SW480 (cell line): ENCODE measurements around the gene CCDC181.
"Not testable (repeated sequence)": the region's sequence is repeated elsewhere in the genome, so short reads cannot be mapped to it uniquely, and the experiment has no call there.

Experiments used
- DNase-seq: peaks from one replicate; pipeline ENCODE4 v3.0.0-alpha.2; 2016; ENCODE audit warnings: low spot score

CCDC181 gene

DNA sequence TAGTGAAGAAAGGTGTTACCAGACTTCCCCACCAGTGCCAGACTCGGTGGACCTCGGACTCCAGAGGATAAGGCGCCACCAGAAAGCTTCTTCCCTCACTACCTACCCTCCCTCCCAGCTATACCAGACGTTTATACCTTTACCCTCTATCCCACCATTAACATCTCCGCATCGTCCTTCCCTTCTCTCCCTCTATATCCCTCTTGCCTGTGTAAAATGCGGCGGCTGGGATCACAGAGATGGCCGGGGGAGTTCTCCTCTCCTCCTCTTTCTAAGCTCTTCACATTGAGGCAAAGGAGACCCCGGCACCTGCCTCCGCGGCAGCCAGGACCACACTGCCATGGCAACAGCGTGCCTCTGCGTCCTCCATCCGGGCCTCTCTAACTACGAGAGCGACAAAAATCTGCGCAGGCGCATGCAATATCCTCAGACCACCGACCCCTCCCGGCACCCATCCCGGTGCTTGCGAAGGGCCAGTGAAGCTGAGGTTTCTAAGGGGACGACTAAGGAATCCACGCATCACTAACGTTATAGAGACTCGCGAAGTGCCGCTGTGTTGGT is at the start of gene CCDC181:
Gene CCDC181, minus strand, starts transcription at position 394 of the 561 bp plus-strand sequence. CDS start 2,547 bp downstream, outside the sequence.
- DNase-seq, result no peak

DNA sequence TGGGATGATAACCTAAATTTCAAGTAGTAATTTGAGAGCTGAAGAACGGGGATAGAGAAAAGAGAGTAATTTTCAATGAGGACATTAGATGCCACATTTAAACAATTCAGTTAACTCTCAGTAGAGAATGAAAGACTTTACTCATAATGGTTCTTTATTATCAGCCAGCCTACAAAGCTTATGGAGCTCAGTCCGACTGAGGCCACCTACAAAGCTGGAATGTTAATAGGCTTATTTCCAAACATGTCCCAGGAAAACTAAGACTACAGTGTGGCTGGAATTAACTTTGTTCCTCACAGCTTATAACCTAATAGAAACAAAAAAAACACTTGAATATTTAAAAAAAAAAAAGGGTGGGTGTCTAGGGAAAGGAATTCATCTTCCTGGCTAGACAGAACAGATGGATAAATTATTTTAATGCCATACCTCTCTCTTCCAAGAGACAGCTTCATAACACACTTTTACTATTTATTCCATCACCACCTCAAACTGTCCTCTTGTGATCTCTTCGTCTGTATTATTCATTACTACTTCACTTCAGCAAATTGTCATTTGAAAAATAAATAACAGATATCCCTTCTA is 48.6 kb upstream of the CCDC181 start:
- no peak for DNase-seq

DNA sequence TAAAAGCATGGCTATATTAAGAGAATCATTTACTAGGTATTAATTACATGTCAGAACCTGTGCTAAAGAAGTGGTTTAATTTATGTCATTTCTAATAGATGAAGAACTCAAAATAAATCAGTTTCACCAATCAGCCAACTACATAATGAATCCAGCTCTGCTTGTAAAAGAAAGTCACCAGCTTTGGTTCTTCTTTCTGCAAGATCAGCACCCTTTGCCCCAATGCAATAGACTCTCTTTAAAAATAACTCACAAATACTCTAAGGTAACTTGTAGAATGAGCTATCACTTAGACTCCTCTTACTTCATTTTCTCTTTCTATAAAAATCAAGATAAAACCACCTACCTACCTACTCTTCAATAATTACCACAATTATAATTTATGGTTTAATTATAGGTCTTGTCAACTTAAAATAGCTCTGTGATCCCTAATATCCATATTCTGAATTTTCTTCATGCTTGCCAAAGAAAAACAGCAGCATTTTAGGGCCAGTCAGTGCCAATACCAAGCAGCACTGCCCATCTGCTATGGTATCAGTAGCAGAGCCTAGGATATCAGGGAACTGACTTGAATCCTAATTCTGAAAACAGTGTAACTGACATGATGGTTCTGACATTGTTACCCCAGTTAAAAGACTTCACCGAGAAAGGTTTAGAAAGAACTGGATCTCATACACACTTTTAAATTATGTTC is 47.2 kb upstream of the CCDC181 start:
- DNase-seq, result no peak

DNA sequence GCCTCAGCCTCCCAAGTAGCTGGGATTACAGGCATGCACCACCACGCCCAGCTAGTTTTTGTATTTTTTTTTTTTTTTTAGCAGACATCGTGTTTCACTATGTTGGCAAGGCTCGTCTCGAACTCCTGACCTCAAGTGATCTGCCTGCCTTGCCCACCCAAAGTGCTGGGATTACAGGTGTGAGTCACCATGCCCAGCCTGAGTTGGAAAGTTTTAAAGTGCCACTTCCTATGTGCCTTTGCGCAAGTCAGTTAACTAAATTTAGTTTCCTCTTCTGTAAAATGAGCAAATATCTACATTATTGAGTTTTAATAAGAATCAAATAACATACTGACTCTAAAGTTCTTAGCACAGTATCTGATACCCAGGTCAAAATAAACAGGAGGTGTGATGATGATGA is 46.1 kb upstream of the CCDC181 start:
- DNase-seq, result no peak

DNA sequence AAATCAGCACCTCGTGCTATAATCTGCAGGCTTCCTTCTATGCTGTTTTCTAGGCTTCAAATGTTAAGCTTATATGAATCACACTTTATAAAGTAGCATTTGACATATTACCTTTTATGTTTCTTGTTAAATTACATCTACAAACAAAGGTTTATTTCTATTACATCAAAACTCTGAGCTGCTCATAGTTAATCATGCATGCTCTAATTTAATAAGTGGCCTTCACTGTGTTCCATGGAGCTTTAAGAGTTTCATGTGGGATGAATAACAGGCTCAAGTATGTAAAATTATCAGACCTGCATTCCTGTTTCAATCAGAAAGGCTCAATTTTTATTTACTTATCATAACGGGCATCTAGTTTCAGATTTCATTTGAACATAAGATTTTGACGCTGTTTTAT is 45.5 kb upstream of the CCDC181 start:
- DNase-seq, result no peak

DNA sequence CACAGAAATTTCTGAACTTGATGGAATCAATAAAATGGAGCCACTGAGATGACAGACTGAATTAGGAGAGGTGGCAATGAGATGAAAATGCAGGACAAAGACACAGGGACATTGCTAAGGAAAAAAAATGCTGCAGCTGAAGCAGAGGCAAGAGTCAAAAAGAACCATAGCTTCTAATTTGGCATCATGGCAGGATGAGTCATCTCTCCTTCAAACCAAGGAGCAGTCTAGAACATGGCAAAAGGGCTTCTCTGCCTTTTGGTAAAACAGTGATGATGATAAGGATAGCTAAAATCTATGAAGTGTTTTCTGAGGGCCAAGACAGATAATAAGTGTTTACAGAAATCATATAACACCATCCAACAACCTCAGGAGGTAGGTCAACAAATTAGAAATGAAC is 41.7 kb upstream of the CCDC181 start:
- DNase-seq, result no peak

DNA sequence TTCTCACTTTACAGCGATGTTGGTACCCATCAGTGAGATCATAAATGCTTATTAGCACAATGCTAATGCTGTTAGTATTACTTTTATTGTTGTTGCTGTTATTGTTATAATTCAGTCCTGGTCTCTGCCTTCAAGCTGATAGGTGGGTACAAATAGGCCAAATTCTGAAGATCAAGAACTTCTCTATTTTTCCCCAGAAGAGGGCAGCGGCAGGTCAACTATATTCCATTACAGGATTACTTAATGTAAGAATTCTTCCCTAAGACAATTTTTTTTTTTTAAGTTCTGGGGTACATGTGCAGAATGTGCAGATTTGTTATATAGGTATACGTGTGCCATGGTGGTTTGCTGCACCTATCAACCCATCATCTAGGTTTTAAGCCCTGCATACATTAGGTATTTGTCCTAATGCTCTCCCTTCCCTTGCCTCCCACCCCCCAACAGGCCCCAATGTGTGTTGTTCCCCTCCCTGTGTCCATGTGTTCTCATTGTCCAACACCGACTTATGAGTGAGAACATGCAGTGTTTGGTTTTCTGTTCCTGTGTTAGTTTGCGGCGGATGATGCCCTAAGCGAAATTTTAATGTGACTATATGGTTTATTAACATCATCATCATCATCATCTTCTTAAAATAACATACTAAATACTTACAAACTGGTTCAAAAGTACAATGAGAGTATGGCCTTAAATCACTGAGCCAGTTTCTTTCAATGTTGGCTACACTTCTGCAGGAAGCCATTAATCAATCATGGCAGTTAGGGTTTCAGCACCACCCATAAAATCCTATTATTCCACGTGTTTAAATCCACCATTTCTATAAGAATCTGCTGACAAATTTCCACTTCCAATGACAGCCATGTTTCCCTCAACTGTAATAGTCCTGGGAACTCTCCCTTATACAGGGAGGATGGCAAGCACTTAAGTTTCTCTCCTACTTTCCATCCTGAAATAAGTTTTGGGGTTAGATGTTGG is 39.3 kb upstream of the CCDC181 start:
- peak; percentile 22 for DNase-seq

DNA sequence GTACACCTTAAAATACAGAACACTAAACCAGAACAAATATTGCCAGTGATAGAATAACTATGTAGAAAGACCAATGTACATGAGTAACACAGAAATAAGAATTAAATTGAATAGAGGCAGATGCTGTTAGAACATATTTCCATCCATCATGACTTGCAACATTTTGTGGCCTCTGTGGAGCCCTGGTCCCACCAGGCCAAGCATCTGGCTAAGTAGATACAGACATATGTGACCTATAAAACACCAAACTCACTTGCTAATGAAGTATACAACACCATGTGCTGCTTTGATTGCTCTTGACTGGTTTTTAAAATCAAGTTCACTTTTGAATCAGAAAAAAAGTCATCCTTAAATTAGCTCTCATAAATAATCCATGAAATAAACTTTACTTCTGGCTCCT is 38.0 kb upstream of the CCDC181 start:
- DNase-seq, result no peak

DNA sequence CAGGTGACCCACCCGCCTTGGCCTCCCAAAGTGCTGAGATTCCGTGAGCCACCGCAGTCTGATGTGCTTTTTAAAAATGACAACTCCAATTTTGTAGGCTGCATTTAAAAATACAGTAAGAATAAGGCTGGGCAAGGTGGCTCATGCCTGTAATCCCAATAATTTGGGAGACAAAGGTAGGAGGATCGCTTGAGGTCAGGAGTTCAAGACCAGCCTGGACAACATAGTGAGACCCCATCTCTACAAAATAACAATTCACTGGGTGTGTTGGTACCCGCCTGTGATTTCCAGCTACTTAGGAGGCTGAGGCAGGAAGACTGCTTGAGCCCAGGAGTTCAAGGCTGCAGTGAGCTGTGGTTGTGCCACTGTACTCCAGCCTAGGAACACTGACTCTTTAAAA is 35.1 kb upstream of the CCDC181 start:
- no peak for DNase-seq

DNA sequence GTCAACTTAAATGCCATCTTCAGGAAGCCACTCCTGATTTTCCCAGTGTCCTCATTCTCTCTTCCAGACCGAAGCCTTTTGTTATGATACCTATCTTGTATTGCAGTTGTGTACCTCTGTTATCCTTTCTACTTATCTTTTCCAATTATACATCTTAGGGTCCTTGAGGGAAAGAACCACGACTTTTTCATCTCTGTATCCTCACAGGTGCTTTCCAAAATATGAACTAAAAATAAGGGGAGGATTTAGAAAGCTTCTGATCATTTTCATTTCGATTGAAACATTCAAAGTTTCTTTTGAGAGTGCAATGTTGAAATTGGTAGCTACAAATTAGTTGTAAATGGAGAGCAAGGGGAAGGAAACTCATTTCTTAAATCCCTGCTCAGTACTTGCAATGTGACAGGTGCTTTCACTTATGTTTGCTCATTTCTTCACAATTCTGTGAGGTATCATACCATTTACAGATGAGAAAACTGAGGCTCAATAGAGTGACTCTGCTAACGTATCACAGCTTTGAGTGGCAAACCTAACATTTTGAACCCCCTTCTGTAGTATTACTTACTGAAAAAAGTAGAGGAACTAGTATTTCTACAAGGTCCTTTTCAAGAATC is 34.2 kb upstream of the CCDC181 start:
- DNase-seq, result no peak

DNA sequence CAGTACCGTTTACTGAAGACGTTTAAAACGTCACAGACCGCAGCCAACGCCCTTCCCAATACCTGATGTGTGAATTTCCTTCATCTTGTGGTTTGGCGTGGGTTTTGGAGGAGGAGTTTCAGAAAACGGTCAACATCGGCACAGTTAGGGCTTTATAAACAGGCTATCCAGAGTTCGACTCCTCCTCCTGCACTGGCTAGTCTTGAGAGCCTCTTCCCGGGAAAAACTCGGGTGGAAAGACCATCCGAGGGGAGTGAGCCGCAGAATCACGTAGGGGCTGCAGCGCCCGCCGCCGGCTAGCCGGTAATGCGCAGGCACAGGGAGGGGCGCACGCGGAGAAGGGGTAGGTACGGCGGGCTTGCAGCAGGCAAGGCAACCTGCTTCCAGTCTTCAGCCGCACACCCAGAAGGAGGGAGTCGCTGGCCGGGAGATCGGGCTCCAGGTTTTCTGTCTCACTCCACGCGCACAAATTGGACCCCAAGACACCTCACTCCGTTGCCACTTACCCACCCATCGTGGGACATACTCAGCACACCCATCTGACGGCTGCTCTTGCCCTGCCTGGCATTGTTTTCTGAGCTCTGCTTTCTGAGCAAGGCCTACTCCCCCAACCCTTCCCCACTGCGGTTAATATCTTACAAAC is 33.0 kb upstream of the CCDC181 start:
- no peak for DNase-seq

DNA sequence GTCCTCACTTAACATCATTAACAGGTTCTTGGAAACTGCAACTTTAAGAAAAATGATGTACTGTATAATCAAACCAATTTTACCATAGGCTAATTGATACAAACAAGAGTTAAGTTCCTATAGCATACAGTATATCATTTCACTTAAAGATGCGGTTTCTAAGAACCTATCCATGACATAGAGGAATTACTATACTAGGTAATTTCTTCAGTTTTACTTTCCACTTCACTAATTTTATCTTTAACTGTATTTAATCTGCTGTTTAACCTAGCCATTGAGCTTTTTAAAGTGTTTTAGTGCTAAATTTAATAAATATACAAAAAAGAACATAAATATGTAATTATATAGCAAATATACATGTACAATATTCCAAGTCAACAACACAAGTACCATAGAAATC is 30.2 kb upstream of the CCDC181 start:
- no peak for DNase-seq

DNA sequence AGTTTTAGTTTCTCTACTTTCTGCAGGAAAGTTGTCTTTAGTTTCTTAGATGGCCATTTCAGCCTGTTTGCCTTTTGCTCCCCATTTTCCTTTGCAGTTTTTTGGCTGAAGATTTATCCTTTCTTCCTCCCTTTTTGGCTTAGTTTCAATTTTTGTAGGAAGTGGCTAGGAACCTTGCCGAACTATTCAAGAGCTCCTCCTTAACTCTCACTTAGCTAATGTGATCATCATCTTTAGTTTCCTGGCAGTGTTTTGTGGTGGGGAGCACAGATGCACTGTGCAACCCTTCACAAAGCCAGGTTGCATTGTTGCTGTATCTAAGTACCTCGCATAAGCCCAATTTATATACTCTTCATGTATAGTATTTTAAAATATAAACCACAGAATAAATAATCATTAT is 28.8 kb upstream of the CCDC181 start:
- DNase-seq, result no peak

DNA sequence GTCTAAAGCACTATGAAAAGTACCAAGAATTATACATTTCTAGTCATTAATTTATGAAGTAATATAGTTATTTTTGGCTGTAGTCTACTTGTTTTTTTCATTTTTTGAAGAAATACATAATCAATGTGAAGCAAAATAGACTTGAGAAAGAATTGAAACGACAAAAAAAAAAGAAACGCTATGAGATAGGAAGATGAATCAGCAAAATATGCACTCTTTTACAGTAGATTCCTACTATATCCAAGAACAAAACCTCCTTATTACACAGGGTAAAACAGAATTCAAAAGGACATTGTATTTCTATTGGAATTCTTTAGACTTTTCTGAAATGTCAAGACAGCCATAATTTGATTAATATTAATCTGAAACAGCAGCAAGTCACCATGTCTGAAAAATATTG is 25.6 kb upstream of the CCDC181 start:
- DNase-seq, result no peak

DNA sequence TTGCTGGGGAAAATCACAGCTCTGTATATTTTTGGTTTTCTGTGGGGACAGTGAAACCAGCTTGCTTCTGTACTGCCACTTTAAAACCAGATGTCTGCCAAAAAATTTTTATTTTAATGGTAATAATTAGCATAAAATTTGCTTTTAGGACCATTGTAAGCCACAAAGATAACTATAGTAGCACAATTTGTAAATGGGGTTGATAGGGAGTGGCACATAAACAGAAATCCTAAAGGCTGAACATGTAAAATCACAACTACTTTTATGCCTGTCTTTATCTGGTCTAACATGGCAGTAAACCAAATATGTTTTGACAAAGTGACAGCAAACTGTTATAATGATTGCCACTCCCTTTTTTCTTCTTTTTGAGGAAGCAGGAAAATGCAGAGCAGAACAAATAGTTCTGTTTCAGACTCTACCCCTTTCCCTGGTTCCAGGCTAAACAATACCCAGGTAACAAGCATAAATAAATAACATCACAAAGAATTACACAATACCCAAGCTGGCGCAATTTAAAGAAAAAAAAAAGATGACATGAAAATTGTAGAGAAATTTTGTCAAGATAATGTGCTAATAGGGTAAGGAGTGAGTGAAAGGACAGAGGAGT is 24.0 kb upstream of the CCDC181 start:
- DNase-seq, result no peak

DNA sequence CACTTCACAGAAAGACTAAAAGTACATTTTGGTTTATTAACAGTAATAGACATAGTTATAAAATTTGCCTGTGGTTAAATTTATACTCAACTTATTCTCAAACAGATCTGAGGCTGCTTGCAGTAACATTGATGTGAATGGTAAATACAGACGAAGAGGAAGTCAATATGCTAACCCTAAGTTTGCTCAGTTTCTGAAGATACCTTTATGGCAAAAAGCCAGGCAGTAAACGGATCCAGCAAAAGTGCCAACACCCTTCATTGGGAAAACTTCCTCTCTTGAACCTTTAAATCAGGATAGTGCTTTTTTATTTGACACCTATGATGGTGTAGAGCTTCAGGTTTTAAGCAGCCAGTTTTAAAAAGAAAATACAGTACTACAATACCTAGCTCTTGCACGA is 16.6 kb upstream of the CCDC181 start:
- DNase-seq, result no peak

DNA sequence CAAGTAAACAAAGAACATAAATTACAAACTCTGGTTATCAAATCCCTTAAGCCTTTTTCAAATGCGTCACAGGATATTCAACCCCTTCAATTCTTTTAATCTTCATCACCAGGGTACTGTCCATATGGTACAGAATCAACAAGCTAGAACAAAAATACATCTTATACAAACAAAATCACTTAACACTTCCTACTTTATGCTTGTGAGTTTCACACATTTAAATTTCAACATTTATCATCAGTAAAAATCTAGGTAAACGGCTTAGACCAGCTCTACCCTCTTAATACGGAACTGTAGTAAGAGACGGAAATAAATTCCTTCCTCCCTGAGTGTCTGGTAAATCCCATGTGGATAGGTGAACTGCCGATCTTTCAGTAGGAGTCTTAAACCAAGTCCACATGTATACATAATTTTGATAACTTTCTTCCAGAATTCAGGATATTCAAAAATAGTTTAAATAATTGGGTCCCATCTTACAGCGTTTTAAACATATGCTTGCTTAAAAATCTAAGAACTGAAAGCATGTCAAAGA is 1.0 kb downstream of the CCDC181 start:
- DNase-seq, result no peak

DNA sequence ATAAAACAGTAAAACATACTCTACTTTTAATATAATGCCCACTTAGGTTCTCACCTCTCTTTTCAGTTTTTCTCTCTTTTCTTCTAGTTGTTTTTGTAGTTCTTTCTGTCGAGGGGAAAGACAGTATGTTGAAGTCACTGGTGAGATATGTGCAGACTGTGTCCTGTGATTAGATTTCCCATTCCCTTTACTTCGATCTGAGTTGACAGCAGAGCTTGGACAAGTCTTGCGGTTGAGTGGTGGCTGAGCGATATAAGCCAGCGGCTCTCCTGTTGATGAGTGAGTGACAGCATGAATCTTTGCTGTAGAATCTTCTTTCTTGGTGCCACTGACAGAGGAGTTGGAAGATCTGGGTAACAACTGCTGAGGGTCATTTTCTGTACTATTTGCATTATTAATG is 6.0 kb downstream of the CCDC181 start:
- DNase-seq, result no peak

DNA sequence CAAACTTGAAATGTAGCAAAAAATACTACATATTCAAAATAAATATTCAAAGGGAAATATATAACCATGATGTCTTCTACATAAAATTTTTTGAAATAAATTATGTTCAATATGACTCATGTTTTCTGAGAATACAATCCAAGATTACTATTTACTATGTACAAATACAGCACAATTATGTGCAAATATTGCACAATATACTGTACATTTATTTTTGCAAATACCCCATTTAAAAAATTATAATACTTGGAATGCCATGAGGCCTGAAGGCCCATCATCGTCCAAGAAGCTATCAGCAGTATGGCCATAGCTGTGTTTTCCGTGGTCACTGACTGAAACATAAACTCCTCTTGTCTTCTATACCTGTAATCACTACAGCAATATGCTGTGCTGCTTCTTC is 12.3 kb downstream of the CCDC181 start:
- no peak for DNase-seq

DNA sequence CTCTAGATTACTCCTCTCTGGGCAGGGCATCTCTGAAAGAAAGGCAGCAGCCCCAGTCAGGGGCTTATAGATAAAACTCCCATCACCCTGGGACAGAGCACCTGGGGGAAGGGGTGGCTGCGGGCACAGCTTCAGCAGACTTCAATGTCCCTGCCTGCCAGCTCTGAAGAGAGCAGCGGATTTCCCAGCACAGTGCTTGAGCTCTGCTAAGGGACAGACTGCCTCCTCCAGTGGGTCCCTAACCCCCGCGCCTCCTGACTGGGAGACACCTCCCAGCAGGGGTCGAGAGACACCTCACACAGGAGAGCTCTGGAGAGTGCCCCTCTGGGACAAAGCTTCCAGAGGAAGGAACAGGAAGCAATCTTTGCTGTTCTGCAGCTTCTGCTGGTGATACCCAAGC is 18.9 kb downstream of the CCDC181 start:
- not testable (repeated sequence) for DNase-seq

DNA sequence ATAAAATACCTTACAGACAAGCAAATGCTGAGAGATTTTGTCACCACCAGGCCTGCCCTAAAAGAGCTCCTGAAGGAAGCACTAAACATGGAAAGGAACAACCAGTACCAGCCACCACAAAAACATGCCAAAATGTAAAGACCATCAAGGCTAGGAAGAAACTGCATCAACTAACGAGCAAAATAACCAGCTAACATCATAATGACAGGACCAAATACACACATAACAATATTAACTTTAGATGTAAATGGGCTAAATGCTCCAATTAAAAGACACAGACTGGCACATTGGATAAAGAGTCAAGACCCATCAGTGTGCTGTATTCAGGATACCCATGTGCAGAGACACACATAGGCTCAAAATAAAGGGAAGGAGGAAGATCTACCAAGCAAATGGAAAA is 24.7 kb downstream of the CCDC181 start:
- DNase-seq, result not testable (repeated sequence)
